ENCODE results near the gene MORN1.

GRCh38 chr1:2388004-2388913, 3.1 kb downstream of the MORN1 start:
- TF ChIP-seq POLR2A (IDR thresholded peaks at IDR 0.05; ENCODE audit: low read depth) (no peak), CTCF (IDR thresholded peaks at IDR 0.05) (no peak), EP300 (IDR thresholded peaks at IDR 0.05) (no peak)

All from esophagus muscularis mucosa (tissue), 4 donors.